ENCODE data around the gene SLC13A3. TPM values are rescaled to one million over a fixed set of nuclear protein-coding genes. Genes with fewer than 3 reads are reported as not detected.

SLC13A3 gene
- total RNA-seq, 4 donors from 2014 or later: 0.62 to 1.6 (median 0.80) TPM

DNA sequence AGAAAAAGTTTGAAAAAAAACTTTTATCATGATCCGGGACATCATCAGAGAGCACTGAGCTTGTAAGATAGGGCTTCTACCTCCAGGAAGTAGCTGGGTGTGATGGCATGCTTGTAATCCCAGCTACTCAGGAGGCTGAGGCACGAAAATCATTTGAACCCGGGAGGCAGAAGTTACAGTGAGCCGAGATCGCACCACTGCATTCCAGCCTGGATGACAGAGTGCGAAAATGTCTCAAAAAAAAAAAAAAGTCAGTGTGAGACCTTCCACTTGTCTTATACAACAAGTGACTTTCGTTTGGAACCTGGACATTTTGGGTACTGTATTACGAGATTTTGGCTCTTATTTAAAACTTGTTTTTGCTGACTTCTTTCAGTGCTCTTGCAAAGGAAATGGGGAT, 5.9 kb upstream of the SLC13A3 start:
- ATAC-seq: no peak
- Histone ChIP-seq H3K9me3 (no peaks in the 10 kb centered on the region), H3K4me3 (no peak overlapping the region), H3K27me3 (peaks cover 30% of the 10 kb centered on the region), H3K36me3 (peaks cover 0 to 4% of the 10 kb centered on the region in 2 donors), H3K4me1 (no peaks in the 10 kb centered on the region), H3K27ac (no peak overlapping the region)
- WGBS, 2 donors (ENCODE audit: low coverage in 1 of 2): 89% methylated on average over 6 to 8 of the region's 8 CpGs
- TF ChIP-seq, protein P1, sequence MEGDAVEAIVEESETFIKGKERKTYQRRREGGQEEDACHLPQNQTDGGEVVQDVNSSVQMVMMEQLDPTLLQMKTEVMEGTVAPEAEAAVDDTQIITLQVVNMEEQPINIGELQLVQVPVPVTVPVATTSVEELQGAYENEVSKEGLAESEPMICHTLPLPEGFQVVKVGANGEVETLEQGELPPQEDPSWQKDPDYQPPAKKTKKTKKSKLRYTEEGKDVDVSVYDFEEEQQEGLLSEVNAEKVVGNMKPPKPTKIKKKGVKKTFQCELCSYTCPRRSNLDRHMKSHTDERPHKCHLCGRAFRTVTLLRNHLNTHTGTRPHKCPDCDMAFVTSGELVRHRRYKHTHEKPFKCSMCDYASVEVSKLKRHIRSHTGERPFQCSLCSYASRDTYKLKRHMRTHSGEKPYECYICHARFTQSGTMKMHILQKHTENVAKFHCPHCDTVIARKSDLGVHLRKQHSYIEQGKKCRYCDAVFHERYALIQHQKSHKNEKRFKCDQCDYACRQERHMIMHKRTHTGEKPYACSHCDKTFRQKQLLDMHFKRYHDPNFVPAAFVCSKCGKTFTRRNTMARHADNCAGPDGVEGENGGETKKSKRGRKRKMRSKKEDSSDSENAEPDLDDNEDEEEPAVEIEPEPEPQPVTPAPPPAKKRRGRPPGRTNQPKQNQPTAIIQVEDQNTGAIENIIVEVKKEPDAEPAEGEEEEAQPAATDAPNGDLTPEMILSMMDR (IDR thresholded peaks at IDR 0.05): no peak
- TF ChIP-seq POLR2AphosphoS5 (IDR thresholded peaks at IDR 0.05): no peak
- no peak for TF ChIP-seq POLR2A (IDR thresholded peaks at IDR 0.05)
- TF ChIP-seq EP300 (IDR thresholded peaks at IDR 0.05): no peak

DNA sequence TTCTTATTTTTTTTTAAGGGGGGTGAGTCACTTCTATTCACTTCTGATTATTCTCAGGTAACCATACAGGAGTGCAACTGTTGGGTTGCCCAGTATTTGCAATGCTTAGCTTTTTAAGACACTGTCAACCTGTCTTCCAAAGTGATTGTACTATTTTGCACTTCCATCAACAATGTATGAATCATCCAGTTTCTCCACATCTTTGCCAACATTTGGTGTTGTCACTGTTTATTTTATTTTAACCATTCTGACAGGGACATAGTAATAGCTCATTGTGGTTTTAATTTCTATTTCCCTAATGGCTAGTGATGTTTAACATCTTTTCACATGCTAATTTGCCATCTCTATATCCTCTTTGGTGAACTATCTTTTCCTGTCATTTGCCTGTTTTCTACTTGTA, 1.4 kb upstream of the SLC13A3 start:
- H3K27me3 ChIP-seq: peaks cover 52% of the 10 kb centered on the region
- no peak overlapping the region for H3K27ac ChIP-seq
- H3K4me1 ChIP-seq: peaks cover 0 to 8% (median 0%) of the 10 kb centered on the region in 3 donors
- TF ChIP-seq, protein P1 (IDR thresholded peaks at IDR 0.05): no peak
- TF ChIP-seq POLR2A (IDR thresholded peaks at IDR 0.05) (no peak), POLR2AphosphoS5 (IDR thresholded peaks at IDR 0.05) (no peak)
- H3K4me3 ChIP-seq: no peak overlapping the region
- H3K36me3 ChIP-seq: no peaks in the 10 kb centered on the region
- H3K9me3 ChIP-seq: no peaks in the 10 kb centered on the region
- ATAC-seq: no peak

DNA sequence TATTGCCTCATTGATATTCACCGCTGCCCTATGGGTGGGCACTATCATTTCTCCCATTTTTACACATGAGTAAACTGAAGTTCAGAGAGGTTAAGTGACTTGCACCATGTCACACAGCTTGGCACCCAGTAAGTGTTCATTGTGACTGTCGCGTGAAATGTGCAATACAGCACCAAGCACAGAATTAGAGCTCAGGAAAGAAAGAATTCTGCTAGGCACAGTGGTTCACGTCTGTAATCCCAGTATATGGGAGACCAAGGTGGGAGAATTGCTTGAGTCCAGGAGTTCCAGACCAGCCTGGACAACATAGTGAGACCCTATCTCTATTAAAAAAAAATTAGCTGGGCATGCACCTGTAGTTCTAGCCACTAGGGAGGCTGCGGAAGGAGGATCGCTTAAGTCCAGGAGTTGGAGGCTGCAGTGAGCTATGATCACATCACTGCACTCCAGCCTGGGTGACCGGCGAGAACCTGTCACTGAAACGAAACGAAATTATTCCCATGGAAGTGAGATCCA, 626 bp downstream of the SLC13A3 start:
- no peak overlapping the region for H3K27ac ChIP-seq
- no peak overlapping the region for H3K4me3 ChIP-seq
- H3K27me3 ChIP-seq: peaks cover 52% of the 10 kb centered on the region
- TF ChIP-seq EP300 (IDR thresholded peaks at IDR 0.05): no peak
- TF ChIP-seq POLR2A (IDR thresholded peaks at IDR 0.05): no peak
- no peak for TF ChIP-seq POLR2AphosphoS5 (IDR thresholded peaks at IDR 0.05)
- TF ChIP-seq, protein P1 (IDR thresholded peaks at IDR 0.05): no peak
- ATAC-seq: no peak
- H3K4me1 ChIP-seq: peaks cover 0 to 8% (median 0%) of the 10 kb centered on the region in 3 donors
- H3K9me3 ChIP-seq: no peaks in the 10 kb centered on the region
- H3K36me3 ChIP-seq: no peaks in the 10 kb centered on the region
- 96 to 100% methylated on average over 3 to 5 of the region's 10 CpGs for WGBS, 2 donors (ENCODE audit: low coverage in 1 of 2)

DNA sequence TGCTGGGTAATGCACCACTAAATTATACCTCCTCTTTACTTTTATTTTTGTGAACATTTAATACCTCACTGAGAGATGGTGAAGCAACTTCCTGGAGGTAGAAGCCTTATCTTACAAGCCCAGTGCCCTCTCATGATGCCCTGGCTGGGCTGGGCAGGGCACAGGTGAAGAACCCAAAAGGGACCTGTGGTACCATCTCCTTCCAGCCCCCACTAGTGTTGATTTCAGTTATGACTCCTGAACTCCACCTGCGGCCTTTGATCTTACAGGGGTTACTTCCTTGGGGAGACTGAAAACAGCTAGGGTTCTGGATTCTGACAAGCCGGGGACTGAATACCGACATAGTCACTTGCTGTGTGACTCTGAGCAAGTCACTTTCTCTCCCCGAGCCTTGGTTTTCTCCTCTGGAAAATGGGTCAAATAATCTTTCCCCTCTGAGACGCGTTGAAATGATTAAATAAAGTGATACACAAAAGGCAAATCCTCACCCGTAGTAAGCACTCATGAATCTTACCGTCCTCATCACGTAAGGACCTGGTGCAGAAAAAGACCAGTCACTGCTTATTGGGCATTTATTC, 1.2 kb downstream of the SLC13A3 start:
- ATAC-seq: no peak
- Histone ChIP-seq H3K4me1 (peaks cover 0 to 8% (median 0%) of the 10 kb centered on the region in 3 donors), H3K36me3 (no peaks in the 10 kb centered on the region), H3K27me3 (peaks cover 49% of the 10 kb centered on the region), H3K9me3 (no peaks in the 10 kb centered on the region), H3K27ac (no peak overlapping the region), H3K4me3 (no peak overlapping the region)
- 95 to 100% methylated on average over 3 to 8 of the region's 9 CpGs for WGBS, 2 donors (ENCODE audit: low coverage in 1 of 2)
- TF ChIP-seq, protein P1 (IDR thresholded peaks at IDR 0.05): no peak
- no peak for TF ChIP-seq POLR2AphosphoS5 (IDR thresholded peaks at IDR 0.05)

DNA sequence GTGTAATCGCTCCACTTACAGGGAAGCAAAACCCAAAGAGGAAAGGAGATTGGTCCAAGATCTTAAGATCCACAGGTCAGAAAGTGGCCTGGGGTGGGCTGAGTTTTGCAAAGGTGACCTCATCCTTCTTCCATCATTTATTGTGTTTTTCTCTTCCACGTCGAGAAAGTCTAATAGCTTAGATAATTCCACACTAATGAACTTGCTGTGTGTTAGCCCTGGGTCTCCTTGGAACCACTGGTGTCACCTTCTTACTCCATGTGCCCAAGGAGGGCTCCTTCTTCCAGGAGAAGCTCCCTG, 1.7 kb downstream of the SLC13A3 start:
- Histone ChIP-seq H3K27me3 (peaks cover 45% of the 10 kb centered on the region), H3K9me3 (no peaks in the 10 kb centered on the region), H3K36me3 (no peaks in the 10 kb centered on the region), H3K27ac (no peak overlapping the region), H3K4me3 (no peak overlapping the region), H3K4me1 (peaks cover 0 to 8% (median 0%) of the 10 kb centered on the region in 3 donors)
- 59 to 71% methylated on average over 3 of the region's 3 CpGs for WGBS, 2 donors (ENCODE audit: low coverage in 1 of 2)
- ATAC-seq: no peak
- TF ChIP-seq POLR2AphosphoS5 (IDR thresholded peaks at IDR 0.05): no peak
- TF ChIP-seq POLR2A (IDR thresholded peaks at IDR 0.05): no peak
- TF ChIP-seq, protein P1 (IDR thresholded peaks at IDR 0.05): no peak
- no peak for TF ChIP-seq EP300 (IDR thresholded peaks at IDR 0.05)

Data from gastroesophageal sphincter (tissue), 4 donors.